WTC11 (cell line): Measurements from ENCODE around the gene RANBP10. TPM values are rescaled to one million over a fixed set of nuclear protein-coding genes. Genes with fewer than 3 reads are reported as not detected.

Experiments
- ATAC-seq: fragments of 200-7000 bp; cut with Tn5 transposase; 2 replicates; pipeline ENCODE4 v1.10.0; 2021; ENCODE audit warnings: mild to moderate bottlenecking, moderate library complexity
- CTCF ChIA-PET: fragments of 300-600 bp; sonication (Branson Sonifier 250); formaldehyde crosslinking; loops from one replicate; lab custom pipeline; 2021; ENCODE audit warnings: antibody characterized with exemption; lab: Charles Lee
- POLR2A ChIA-PET: fragments of 350-600 bp; sonication (Branson Sonifier 250); formaldehyde crosslinking; loops from one replicate; lab custom pipeline; 2021; ENCODE audit warnings: antibody characterized with exemption; lab: Charles Lee
- DNase-seq: peaks from one replicate; pipeline ENCODE4 v3.0.0; 2021; ENCODE audit warnings: low spot score
- H3K27ac Mint-ChIP-seq: 2 replicates; pipeline ENCODE4 v1.8.0; 2021; ENCODE audit warnings: mixed read lengths
- H3K27me3 Mint-ChIP-seq: 2 replicates; pipeline ENCODE4 v1.8.0; 2021; ENCODE audit warnings: low read depth, mild to moderate bottlenecking, moderate library complexity, mixed read lengths
- H3K36me3 Mint-ChIP-seq: 2 replicates; pipeline ENCODE4 v1.8.0; 2021; ENCODE audit warnings: mixed read lengths
- H3K4me1 Mint-ChIP-seq: 2 replicates; pipeline ENCODE4 v1.8.0; 2022; ENCODE audit warnings: mixed read lengths
- H3K4me3 Mint-ChIP-seq: 2 replicates; pipeline ENCODE4 v1.8.0; 2021; ENCODE audit warnings: mild to moderate bottlenecking, moderate library complexity, mixed read lengths
- H3K9me3 Mint-ChIP-seq: 2 replicates; pipeline ENCODE4 v1.8.0; 2021; ENCODE audit warnings: mixed read lengths
- E2F4 ChIP-seq: sonication (generic); formaldehyde crosslinking; IDR thresholded peaks from 2 replicates; pipeline ENCODE4 v1.8.1; 2022; ENCODE audit warnings: low read depth, mild to moderate bottlenecking, moderate library complexity, missing genetic modification reagents, borderline replicate concordance
- ELF4 ChIP-seq: sonication (generic); formaldehyde crosslinking; IDR thresholded peaks from 2 replicates; pipeline ENCODE4 v1.8.1; 2022; ENCODE audit warnings: low read depth, mild to moderate bottlenecking, moderate library complexity, missing genetic modification reagents
- ESRRA ChIP-seq: sonication (generic); formaldehyde crosslinking; IDR thresholded peaks from 2 replicates; pipeline ENCODE4 v1.8.1; 2022; ENCODE audit warnings: mild to moderate bottlenecking, missing genetic modification reagents, borderline replicate concordance
- GRHL2 ChIP-seq: fragments of 250-450 bp; sonication (Bioruptor Pico); IDR thresholded peaks from 2 replicates; pipeline ENCODE4 v1.8.0; 2022; ENCODE audit warnings: mild to moderate bottlenecking, moderate library complexity; ENCODE audit not compliant: insufficient replicate concordance, severe bottlenecking
- GTF2I ChIP-seq: fragments of 250-450 bp; sonication (Bioruptor Pico); conservative IDR thresholded peaks from 2 replicates; pipeline ENCODE4 v1.4.0; 2021; ENCODE audit warnings: mild to moderate bottlenecking
- MXD4 ChIP-seq: fragments of 250-450 bp; sonication (Bioruptor Pico); IDR thresholded peaks from 2 replicates; pipeline ENCODE4 v1.8.0; 2021; ENCODE audit warnings: mild to moderate bottlenecking, moderate library complexity, borderline replicate concordance
- NR1H2 ChIP-seq: sonication (generic); formaldehyde crosslinking; IDR thresholded peaks from 2 replicates; pipeline ENCODE4 v1.9.0; 2021; ENCODE audit warnings: mild to moderate bottlenecking, moderate library complexity, missing genetic modification reagents
- OVOL2 ChIP-seq: fragments of 250-450 bp; sonication (Bioruptor Pico); IDR thresholded peaks from 2 replicates; pipeline ENCODE4 v1.9.0; 2021; ENCODE audit warnings: mild to moderate bottlenecking, borderline replicate concordance
- PREB ChIP-seq: sonication (generic); formaldehyde crosslinking; IDR thresholded peaks from 2 replicates; pipeline ENCODE4 v1.8.1; 2022; ENCODE audit warnings: mild to moderate bottlenecking, missing genetic modification reagents, moderate library complexity, borderline replicate concordance
- SMAD3 ChIP-seq: sonication (generic); formaldehyde crosslinking; IDR thresholded peaks from 2 replicates; pipeline ENCODE4 v1.8.0; 2022; ENCODE audit warnings: missing genetic modification reagents, mild to moderate bottlenecking, borderline replicate concordance
- TP53 ChIP-seq: sonication (generic); formaldehyde crosslinking; IDR thresholded peaks from 2 replicates; pipeline ENCODE4 v1.8.1; 2023; ENCODE audit warnings: mild to moderate bottlenecking, missing genetic modification reagents
- USF2 ChIP-seq: sonication (generic); formaldehyde crosslinking; IDR thresholded peaks from 2 replicates; pipeline ENCODE4 v1.8.1; 2023; ENCODE audit warnings: mild to moderate bottlenecking, missing genetic modification reagents, moderate library complexity
- total RNA-seq: library from RNA; stranded (reverse); gene quantifications from 3 replicates; pipeline ENCODE4 v1.2.3, GENCODE V29; 2021
- TF ChIP-seq, protein P1 (sequence below): sonication (generic); formaldehyde crosslinking; IDR thresholded peaks from 2 replicates; pipeline ENCODE4 v1.8.0; 2023; ENCODE audit warnings: missing genetic modification reagents
- TF ChIP-seq, protein P2 (sequence below): sonication (generic); formaldehyde crosslinking; IDR thresholded peaks from 2 replicates; pipeline ENCODE4 v1.8.1; 2023; ENCODE audit warnings: mild to moderate bottlenecking, missing genetic modification reagents, moderate library complexity
- TF ChIP-seq, protein P3 (sequence below): sonication (generic); formaldehyde crosslinking; IDR thresholded peaks from 2 replicates; pipeline ENCODE4 v1.8.1; 2023; ENCODE audit warnings: mild to moderate bottlenecking, missing genetic modification reagents
- TF ChIP-seq, protein P4 (sequence below): sonication (generic); formaldehyde crosslinking; IDR thresholded peaks from 2 replicates; pipeline ENCODE4 v1.8.1; 2023; ENCODE audit warnings: mild to moderate bottlenecking, missing genetic modification reagents, borderline replicate concordance
- TF ChIP-seq, protein P5 (sequence below): sonication (generic); formaldehyde crosslinking; IDR thresholded peaks from 2 replicates; pipeline ENCODE4 v1.8.0; 2022; ENCODE audit warnings: mild to moderate bottlenecking, missing genetic modification reagents

Gene RANBP10
- total RNA-seq, 1 experiment from 2014 or later: 14.0 TPM

DNA sequence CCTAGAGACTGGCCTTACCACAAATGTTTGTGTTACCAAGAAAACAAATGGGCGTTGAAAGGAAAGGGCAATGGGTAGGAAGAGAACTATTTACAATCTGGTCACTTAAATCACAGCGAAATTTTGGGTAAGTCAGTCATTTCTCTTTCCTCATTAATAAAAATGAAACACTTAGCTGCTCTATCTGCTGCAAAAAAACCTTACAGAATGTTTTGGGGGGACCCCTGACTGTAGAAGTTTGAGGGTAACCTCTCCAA, 39.6 kb upstream of the RANBP10 start:
- Mint-ChIP-seq H3K36me3 (peaks cover 11% of the 10 kb centered on the region), H3K9me3 (no peaks in the 10 kb centered on the region), H3K27me3 (no peaks in the 10 kb centered on the region), H3K4me1 (peaks cover 49% of the 10 kb centered on the region), H3K4me3 (peak overlapping the region; percentile 88), H3K27ac (peak overlapping the region; percentile 100)
- ATAC-seq (no peak), DNase-seq (no peak)
- ChIA-PET POLR2A (interaction anchor here (0.5 to 1.4 kb wide), 3 partner anchors 12 to 39 kb away, joined by 3 to 9 read pairs (median 5); partner anchors contain the start of genes RANBP10 and TSNAXIP1), CTCF (interaction anchor here (0.7 to 4.4 kb wide), 11 partner anchors 9 to 325 kb away, joined by 3 to 58 read pairs (median 5); partner anchors contain the start of genes NRN1L, RANBP10 and TSNAXIP1)
- TF ChIP-seq, protein P1, sequence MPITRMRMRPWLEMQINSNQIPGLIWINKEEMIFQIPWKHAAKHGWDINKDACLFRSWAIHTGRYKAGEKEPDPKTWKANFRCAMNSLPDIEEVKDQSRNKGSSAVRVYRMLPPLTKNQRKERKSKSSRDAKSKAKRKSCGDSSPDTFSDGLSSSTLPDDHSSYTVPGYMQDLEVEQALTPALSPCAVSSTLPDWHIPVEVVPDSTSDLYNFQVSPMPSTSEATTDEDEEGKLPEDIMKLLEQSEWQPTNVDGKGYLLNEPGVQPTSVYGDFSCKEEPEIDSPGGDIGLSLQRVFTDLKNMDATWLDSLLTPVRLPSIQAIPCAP: no peak
- TF ChIP-seq ESRRA (CRISPR knock-in tag) (no peak), TP53 (CRISPR knock-in tag) (no peak), ELF4 (CRISPR knock-in tag) (no peak), OVOL2 (no peak), GTF2I (CRISPR knock-in tag) (no peak)
- TF ChIP-seq, protein P2, sequence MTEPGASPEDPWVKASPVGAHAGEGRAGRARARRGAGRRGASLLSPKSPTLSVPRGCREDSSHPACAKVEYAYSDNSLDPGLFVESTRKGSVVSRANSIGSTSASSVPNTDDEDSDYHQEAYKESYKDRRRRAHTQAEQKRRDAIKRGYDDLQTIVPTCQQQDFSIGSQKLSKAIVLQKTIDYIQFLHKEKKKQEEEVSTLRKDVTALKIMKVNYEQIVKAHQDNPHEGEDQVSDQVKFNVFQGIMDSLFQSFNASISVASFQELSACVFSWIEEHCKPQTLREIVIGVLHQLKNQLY: no peak

DNA sequence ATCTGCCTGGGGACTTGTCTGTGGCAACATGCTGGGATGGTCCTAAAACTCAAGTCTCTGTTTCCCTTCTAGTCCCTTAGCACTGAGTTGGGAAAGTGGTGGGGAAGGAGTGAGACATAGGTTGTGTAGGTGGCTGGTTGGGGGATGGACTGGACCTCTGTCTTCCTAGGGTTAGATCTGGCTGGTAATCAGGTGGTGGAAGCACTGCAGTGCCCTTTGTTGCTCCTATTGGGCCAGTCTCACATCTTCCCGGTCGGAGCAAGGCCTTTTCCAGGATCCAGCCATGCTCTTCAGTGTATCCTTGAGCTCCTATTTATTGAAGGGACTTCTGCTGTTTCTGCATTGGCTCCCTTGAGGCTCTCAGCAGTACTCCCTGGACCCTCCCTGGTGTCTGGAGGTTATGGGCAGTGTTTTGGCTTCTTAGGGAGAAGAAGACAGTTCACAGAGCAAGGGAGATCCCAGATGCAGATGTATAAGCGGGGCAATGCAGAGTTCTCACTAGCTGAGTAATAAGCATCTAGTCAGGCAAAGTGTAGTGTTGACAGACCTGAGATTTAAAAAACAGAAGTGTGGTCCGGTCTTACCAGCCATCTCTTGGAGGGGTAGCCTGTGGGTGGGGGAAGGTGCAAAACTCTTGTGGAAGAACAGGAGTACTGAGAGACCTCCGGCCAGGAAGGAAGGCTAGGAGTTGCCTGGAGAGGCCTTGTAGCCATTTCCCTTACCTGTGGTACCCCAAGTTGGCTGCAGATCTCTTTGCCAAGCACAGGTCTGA, 39.1 kb upstream of the RANBP10 start:
- Mint-ChIP-seq H3K4me1 (peaks cover 51% of the 10 kb centered on the region), H3K27me3 (no peaks in the 10 kb centered on the region), H3K4me3 (peak overlapping the region; percentile 88), H3K36me3 (peaks cover 11% of the 10 kb centered on the region), H3K27ac (peak overlapping the region; percentile 100), H3K9me3 (no peaks in the 10 kb centered on the region)
- DNase-seq (no peak), ATAC-seq (no peak)
- CTCF ChIA-PET: interaction anchor here (1.0 to 4.4 kb wide), 13 partner anchors 9 to 182 kb away, joined by 3 to 58 read pairs (median 6); partner anchors contain the start of genes EDC4, NRN1L, RANBP10 and TSNAXIP1
- POLR2A ChIA-PET: interaction anchor here (0.6 to 1.4 kb wide), 8 partner anchors 11 to 364 kb away, joined by 3 to 9 read pairs (median 4); partner anchors contain the start of genes ATP6V0D1, NRN1L, RANBP10 and TSNAXIP1
- TF ChIP-seq MXD4 (CRISPR knock-in tag) (no peak), USF2 (CRISPR knock-in tag) (no peak), E2F4 (no peak), SMAD3 (CRISPR knock-in tag) (no peak), PREB (CRISPR knock-in tag) (no peak), TP53 (CRISPR knock-in tag) (no peak), GRHL2 (CRISPR knock-in tag) (no peak), NR1H2 (no peak)
- TF ChIP-seq, protein P3, sequence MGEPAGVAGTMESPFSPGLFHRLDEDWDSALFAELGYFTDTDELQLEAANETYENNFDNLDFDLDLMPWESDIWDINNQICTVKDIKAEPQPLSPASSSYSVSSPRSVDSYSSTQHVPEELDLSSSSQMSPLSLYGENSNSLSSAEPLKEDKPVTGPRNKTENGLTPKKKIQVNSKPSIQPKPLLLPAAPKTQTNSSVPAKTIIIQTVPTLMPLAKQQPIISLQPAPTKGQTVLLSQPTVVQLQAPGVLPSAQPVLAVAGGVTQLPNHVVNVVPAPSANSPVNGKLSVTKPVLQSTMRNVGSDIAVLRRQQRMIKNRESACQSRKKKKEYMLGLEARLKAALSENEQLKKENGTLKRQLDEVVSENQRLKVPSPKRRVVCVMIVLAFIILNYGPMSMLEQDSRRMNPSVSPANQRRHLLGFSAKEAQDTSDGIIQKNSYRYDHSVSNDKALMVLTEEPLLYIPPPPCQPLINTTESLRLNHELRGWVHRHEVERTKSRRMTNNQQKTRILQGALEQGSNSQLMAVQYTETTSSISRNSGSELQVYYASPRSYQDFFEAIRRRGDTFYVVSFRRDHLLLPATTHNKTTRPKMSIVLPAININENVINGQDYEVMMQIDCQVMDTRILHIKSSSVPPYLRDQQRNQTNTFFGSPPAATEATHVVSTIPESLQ (CRISPR knock-in tag): no peak
- TF ChIP-seq, protein P4, sequence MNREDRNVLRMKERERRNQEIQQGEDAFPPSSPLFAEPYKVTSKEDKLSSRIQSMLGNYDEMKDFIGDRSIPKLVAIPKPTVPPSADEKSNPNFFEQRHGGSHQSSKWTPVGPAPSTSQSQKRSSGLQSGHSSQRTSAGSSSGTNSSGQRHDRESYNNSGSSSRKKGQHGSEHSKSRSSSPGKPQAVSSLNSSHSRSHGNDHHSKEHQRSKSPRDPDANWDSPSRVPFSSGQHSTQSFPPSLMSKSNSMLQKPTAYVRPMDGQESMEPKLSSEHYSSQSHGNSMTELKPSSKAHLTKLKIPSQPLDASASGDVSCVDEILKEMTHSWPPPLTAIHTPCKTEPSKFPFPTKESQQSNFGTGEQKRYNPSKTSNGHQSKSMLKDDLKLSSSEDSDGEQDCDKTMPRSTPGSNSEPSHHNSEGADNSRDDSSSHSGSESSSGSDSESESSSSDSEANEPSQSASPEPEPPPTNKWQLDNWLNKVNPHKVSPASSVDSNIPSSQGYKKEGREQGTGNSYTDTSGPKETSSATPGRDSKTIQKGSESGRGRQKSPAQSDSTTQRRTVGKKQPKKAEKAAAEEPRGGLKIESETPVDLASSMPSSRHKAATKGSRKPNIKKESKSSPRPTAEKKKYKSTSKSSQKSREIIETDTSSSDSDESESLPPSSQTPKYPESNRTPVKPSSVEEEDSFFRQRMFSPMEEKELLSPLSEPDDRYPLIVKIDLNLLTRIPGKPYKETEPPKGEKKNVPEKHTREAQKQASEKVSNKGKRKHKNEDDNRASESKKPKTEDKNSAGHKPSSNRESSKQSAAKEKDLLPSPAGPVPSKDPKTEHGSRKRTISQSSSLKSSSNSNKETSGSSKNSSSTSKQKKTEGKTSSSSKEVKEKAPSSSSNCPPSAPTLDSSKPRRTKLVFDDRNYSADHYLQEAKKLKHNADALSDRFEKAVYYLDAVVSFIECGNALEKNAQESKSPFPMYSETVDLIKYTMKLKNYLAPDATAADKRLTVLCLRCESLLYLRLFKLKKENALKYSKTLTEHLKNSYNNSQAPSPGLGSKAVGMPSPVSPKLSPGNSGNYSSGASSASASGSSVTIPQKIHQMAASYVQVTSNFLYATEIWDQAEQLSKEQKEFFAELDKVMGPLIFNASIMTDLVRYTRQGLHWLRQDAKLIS (CRISPR knock-in tag): no peak
- TF ChIP-seq, protein P5, sequence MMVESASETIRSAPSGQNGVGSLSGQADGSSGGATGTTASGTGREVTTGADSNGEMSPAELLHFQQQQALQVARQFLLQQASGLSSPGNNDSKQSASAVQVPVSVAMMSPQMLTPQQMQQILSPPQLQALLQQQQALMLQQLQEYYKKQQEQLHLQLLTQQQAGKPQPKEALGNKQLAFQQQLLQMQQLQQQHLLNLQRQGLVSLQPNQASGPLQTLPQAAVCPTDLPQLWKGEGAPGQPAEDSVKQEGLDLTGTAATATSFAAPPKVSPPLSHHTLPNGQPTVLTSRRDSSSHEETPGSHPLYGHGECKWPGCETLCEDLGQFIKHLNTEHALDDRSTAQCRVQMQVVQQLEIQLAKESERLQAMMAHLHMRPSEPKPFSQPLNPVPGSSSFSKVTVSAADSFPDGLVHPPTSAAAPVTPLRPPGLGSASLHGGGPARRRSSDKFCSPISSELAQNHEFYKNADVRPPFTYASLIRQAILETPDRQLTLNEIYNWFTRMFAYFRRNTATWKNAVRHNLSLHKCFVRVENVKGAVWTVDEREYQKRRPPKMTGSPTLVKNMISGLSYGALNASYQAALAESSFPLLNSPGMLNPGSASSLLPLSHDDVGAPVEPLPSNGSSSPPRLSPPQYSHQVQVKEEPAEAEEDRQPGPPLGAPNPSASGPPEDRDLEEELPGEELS (CRISPR knock-in tag): no peak
